RWPE1 (cell line): ENCODE measurements around the gene CFAP97D2.

Experiments used
- CTCF ChIA-PET: fragments of 350-600 bp; sonication (Branson Sonifier 250); formaldehyde crosslinking; extraction: SDS; loops from one replicate; lab custom pipeline; 2021; lab: Yijun Ruan, JAX
- POLR2A ChIA-PET: fragments of 400-600 bp; formaldehyde crosslinking; extraction: SDS; loops from one replicate; lab custom pipeline; 2020; ENCODE audit warnings: antibody characterized with exemption; ENCODE audit not compliant: low non-redundant PET; lab: Yijun Ruan, JAX
- DNase-seq: peaks from one replicate; pipeline ENCODE4 v3.0.0; 2012; ENCODE audit warnings: low spot score
- H3K27ac ChIP-seq: fragments of 450-650 bp; 2 replicates; pipeline ENCODE4 v1.5.1; 2017
- TF ChIP-seq, protein P1 (sequence below): fragments of 450-650 bp; conservative IDR thresholded peaks from 2 replicates; pipeline ENCODE4 v1.5.1; 2017; ENCODE audit warnings: low read depth, mild to moderate bottlenecking

CFAP97D2 gene

GRCh38 chr13:114152285-114152645 lies 26.8 kb upstream of the CFAP97D2 start:
- DNase-seq: no peak

DNA sequence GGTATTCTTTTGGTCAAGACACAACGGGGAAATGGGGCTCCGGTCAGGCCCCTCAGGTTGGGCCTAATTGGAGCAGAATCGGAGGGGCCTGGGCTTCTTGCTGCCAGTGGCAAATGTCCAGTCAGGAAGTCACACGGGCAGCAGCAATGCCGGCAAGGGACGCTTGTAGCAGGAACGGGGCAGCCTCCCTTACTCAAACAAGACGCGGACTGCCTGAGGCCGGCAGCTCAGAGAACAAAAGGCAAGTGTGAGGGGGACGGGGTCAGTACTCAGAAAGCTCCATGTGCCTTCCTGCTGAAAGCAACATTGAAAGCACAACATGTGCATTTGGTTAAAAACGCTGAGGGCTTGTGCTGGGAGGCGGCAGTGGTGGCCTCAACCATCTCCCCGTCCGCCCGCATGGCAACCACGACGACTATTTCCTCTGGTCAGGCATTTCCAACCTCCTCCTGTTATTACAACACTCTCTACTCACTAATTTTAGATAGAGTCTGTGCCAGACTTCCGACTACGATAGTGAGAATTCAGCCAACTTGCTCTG lies 26.2 kb upstream of the CFAP97D2 start:
- H3K27ac ChIP-seq: peak overlapping the region; percentile 81
- DNase-seq: no peak
- ChIA-PET CTCF (interaction anchor here (0.8 kb wide), 1 partner anchor 299 kb away, joined by 3 read pairs; no protein-coding TSS in a partner anchor), POLR2A (no interaction called here)
- TF ChIP-seq, protein P1, sequence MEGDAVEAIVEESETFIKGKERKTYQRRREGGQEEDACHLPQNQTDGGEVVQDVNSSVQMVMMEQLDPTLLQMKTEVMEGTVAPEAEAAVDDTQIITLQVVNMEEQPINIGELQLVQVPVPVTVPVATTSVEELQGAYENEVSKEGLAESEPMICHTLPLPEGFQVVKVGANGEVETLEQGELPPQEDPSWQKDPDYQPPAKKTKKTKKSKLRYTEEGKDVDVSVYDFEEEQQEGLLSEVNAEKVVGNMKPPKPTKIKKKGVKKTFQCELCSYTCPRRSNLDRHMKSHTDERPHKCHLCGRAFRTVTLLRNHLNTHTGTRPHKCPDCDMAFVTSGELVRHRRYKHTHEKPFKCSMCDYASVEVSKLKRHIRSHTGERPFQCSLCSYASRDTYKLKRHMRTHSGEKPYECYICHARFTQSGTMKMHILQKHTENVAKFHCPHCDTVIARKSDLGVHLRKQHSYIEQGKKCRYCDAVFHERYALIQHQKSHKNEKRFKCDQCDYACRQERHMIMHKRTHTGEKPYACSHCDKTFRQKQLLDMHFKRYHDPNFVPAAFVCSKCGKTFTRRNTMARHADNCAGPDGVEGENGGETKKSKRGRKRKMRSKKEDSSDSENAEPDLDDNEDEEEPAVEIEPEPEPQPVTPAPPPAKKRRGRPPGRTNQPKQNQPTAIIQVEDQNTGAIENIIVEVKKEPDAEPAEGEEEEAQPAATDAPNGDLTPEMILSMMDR: no peak

More at GRCh38 chr13:114152285-114152645, 26.8 kb upstream of the CFAP97D2 start:
- TF ChIP-seq, protein P1: no peak
- peak overlapping the region; percentile 81 for H3K27ac ChIP-seq
- POLR2A ChIA-PET: no interaction called here
- CTCF ChIA-PET: interaction anchor here (0.8 kb wide), 1 partner anchor 298 kb away, joined by 3 read pairs; no protein-coding TSS in a partner anchor

DNA sequence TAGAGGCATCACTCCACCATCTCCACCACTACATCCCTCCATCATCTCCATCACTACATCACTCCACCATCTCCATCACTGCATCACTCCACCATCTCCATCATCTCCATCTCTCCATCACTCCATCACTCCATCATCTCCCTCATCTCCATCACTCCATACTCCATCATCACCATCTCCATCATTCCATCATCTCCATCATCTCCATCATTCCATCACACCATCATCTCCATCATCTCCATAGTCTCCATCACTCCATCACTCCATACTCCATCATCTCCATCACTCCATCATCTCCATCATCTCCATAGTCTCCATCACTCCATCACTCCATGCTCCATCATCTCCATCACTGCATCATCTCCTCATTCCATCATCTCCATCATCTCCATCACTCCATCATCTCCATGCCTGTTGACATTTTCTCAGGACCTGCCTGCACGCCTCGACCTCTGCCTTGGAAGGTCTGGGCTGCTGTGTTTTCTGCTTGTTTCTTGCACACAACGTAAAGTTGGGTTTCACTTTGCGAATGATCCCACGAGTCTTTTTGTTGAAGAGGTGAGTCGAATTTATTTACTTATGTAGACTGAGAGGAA lies 25.5 kb upstream of the CFAP97D2 start:
- DNase-seq: no peak
- CTCF ChIA-PET: no interaction called here
- H3K27ac ChIP-seq: no peak overlapping the region
- TF ChIP-seq, protein P1: no peak
- POLR2A ChIA-PET: no interaction called here

DNA sequence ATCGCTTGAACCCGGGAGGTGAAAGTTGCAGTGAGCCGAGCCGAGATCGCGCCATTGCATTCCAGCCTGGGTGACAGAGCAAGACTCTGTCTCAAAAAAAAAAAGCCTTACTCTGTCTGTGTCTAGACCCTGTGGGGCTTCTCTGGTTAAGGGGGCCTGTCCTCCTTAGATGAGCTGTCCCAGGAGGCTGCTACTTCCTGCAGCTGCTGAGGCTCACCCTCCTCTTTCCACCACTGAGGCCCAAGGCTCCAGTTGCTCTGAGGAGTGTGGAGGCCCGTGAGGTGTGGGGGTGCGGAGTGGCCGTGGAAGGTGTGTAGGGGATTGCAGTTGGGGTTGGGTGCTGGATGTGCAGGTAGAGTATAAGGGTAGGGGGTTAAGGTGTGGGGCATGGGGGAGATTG lies 24.6 kb upstream of the CFAP97D2 start:
- CTCF ChIA-PET: no interaction called here

DNA sequence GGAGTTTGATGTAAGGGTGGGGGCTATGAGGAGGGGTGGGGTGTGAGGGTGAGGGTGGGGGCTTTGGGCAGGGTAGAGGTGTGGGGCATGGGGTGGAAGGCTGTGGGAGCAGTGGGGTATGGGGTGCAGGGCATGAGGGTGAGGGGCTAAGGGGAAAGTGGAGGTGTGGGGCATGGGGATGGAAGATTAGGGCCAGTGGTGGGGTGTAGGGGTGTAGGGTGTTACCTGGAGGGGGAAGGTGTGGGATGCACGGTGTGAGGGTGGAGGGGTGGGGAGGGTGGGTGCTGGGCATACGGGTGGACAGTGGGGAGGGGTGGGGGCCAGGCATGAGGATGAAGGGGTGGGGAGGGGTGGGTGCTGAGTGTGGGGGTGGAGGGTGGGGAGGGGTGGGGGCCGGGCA lies 23.7 kb upstream of the CFAP97D2 start:
- DNase-seq: no peak
- no peak overlapping the region for H3K27ac ChIP-seq
- POLR2A ChIA-PET: no interaction called here
- TF ChIP-seq, protein P1: no peak
- CTCF ChIA-PET: no interaction called here

More for the DNA sequence above, 24.6 kb upstream of the CFAP97D2 start:
- no peak for DNase-seq
- POLR2A ChIA-PET: no interaction called here
- TF ChIP-seq, protein P1: no peak
- peak overlapping the region; percentile 52 for H3K27ac ChIP-seq

- ChIA-PET POLR2A (no interaction called here), CTCF (no interaction called here)
- peak overlapping the region; percentile 79 for H3K27ac ChIP-seq
- no peak for DNase-seq
- TF ChIP-seq, protein P1: no peak
Measured at GRCh38 chr13:114155926-114156883, 22.9 kb upstream of the CFAP97D2 start.
